ENCODE data around the gene MARS1.

The MARS1 gene

GRCh38 chr12:57454566-57455373, 33.1 kb upstream of the MARS1 start, which contains the start of gene INHBE:
INHBE (plus strand) TSS chr12:57455307; CDS start chr12:57455537, 230 bp downstream.
- TF ChIP-seq REST (IDR thresholded peaks at IDR 0.05; ENCODE audit: insufficient read depth in 1 of 2, low read depth in 2 of 2, low read length in 2 of 2), result no peak
- no peak for TF ChIP-seq FOXP2 (optimal IDR thresholded peaks at IDR 0.05; ENCODE audit: borderline replicate concordance, extremely low read depth, extremely low read length, insufficient read depth)
- TF ChIP-seq POLR2AphosphoS5 (IDR thresholded peaks at IDR 0.05; ENCODE audit: low read depth, low read length), result no peak
- TF ChIP-seq SIN3A (IDR thresholded peaks at IDR 0.05; ENCODE audit: borderline replicate concordance, insufficient read depth, low read length), result no peak
- TF ChIP-seq TAF1 (IDR thresholded peaks at IDR 0.05; ENCODE audit: borderline replicate concordance, insufficient read depth, low read length), result no peak

- TF ChIP-seq REST (IDR thresholded peaks at IDR 0.05; ENCODE audit: insufficient read depth in 1 of 2, low read depth in 2 of 2, low read length in 2 of 2) (no peak), FOXP2 (optimal IDR thresholded peaks at IDR 0.05; ENCODE audit: borderline replicate concordance, extremely low read depth, extremely low read length, insufficient read depth) (no peak), POLR2AphosphoS5 (IDR thresholded peaks at IDR 0.05; ENCODE audit: low read depth, low read length) (no peak), SIN3A (IDR thresholded peaks at IDR 0.05; ENCODE audit: borderline replicate concordance, insufficient read depth, low read length) (no peak), TAF1 (IDR thresholded peaks at IDR 0.05; ENCODE audit: borderline replicate concordance, insufficient read depth, low read length) (no peak)
Measured at GRCh38 chr12:57455374-57456144, 32.3 kb upstream of the MARS1 start.

- no peak for TF ChIP-seq FOXP2 (optimal IDR thresholded peaks at IDR 0.05; ENCODE audit: borderline replicate concordance, extremely low read depth, extremely low read length, insufficient read depth)
- no peak for TF ChIP-seq POLR2AphosphoS5 (IDR thresholded peaks at IDR 0.05; ENCODE audit: low read depth, low read length)
- no peak for TF ChIP-seq REST (IDR thresholded peaks at IDR 0.05; ENCODE audit: insufficient read depth in 1 of 2, low read depth in 2 of 2, low read length in 2 of 2)
- TF ChIP-seq TAF1 (IDR thresholded peaks at IDR 0.05; ENCODE audit: borderline replicate concordance, insufficient read depth, low read length), result no peak
- no peak for TF ChIP-seq SIN3A (IDR thresholded peaks at IDR 0.05; ENCODE audit: borderline replicate concordance, insufficient read depth, low read length)
Measured at GRCh38 chr12:57456145-57456700, 31.6 kb upstream of the MARS1 start.

- TF ChIP-seq SIN3A (IDR thresholded peaks at IDR 0.05; ENCODE audit: borderline replicate concordance, insufficient read depth, low read length), result no peak
- no peak for TF ChIP-seq FOXP2 (optimal IDR thresholded peaks at IDR 0.05; ENCODE audit: borderline replicate concordance, extremely low read depth, extremely low read length, insufficient read depth)
- TF ChIP-seq REST (IDR thresholded peaks at IDR 0.05; ENCODE audit: insufficient read depth in 1 of 2, low read depth in 2 of 2, low read length in 2 of 2), result no peak
- no peak for TF ChIP-seq TAF1 (IDR thresholded peaks at IDR 0.05; ENCODE audit: borderline replicate concordance, insufficient read depth, low read length)
- TF ChIP-seq POLR2AphosphoS5 (IDR thresholded peaks at IDR 0.05; ENCODE audit: low read depth, low read length), result no peak
Measured at GRCh38 chr12:57456737-57457490, 31.0 kb upstream of the MARS1 start.
